Panc1 (cell line): Measurements from ENCODE around the gene APBB2.

Experiments used
- CTCF ChIP-seq: fragments of 450-650 bp; IDR thresholded peaks from 2 replicates; pipeline ENCODE4 v1.5.1; 2017; ENCODE audit warnings: mild to moderate bottlenecking
- REST ChIP-seq, 2 experiments: IDR thresholded peaks; 2 replicates each; pipeline ENCODE4 v1.6.1; 2011 to 2012; ENCODE audit warnings: low read depth in 2 of 2, control low read depth in 1 of 2, low read length in 1 of 2, mild to moderate bottlenecking in 1 of 2, moderate library complexity in 1 of 2; ENCODE audit not compliant: insufficient read depth in 1 of 2
- SIN3A ChIP-seq: IDR thresholded peaks from 2 replicates; pipeline ENCODE4 v1.6.1; 2012; ENCODE audit warnings: low read depth, mild to moderate bottlenecking, low read length, moderate library complexity, borderline replicate concordance; ENCODE audit not compliant: insufficient read depth
- TCF7L2 ChIP-seq: IDR thresholded peaks from 2 replicates; pipeline ENCODE4 v1.6.1; 2011; ENCODE audit warnings: mild to moderate bottlenecking, low read depth, low read length, inconsistent platforms

- TF ChIP-seq CTCF (no peak), TCF7L2 (no peak), SIN3A (no peak), REST (IDR thresholded peaks at IDR 0.05; ENCODE audit: insufficient read depth in 1 of 2, low read depth in 2 of 2, low read length in 1 of 2) (no peak)
These were observed 164.2 kb downstream of the APBB2 start for GRCh38 chr4:41050116-41050515.
